NCI-H1092 treated with DMSO at 0.1 percent for 48 hours (cell line): Measurements from ENCODE around the gene ATP8B4.
"Not testable (repeated sequence)": the region's sequence is repeated elsewhere in the genome, so short reads cannot be mapped to it uniquely, and the experiment has no call there.

Experiments
- DNase-seq: peaks from one replicate; lab custom pipeline; 2025; lab: John Stamatoyannopoulos, UW

The ATP8B4 gene

GRCh38 chr15:50009634-50010033, 109.4 kb downstream of the ATP8B4 start:
- no peak for DNase-seq

- DNase-seq: peak; percentile 48
Measured at GRCh38 chr15:50003786-50004334, 115.2 kb downstream of the ATP8B4 start.

GRCh38 chr15:49991587-49991986, 127.4 kb downstream of the ATP8B4 start:
- no peak for DNase-seq

GRCh38 chr15:49990835-49991545, 128.0 kb downstream of the ATP8B4 start:
- no peak for DNase-seq

- no peak for DNase-seq
Measured at GRCh38 chr15:49989498-49989897, 129.5 kb downstream of the ATP8B4 start.

GRCh38 chr15:49988766-49989165, 130.3 kb downstream of the ATP8B4 start:
- DNase-seq: peak; percentile 1

- no peak for DNase-seq
Measured at GRCh38 chr15:49987896-49988295, 131.1 kb downstream of the ATP8B4 start.

GRCh38 chr15:49987198-49987785, 131.7 kb downstream of the ATP8B4 start:
- DNase-seq: no peak

GRCh38 chr15:49986326-49986725, 132.7 kb downstream of the ATP8B4 start:
- no peak for DNase-seq

- DNase-seq: no peak
Measured at GRCh38 chr15:49985463-49985862, 133.6 kb downstream of the ATP8B4 start.

- DNase-seq: no peak
Measured at GRCh38 chr15:49984436-49984835, 134.6 kb downstream of the ATP8B4 start.

- DNase-seq: no peak
Measured at GRCh38 chr15:49982584-49982983, 136.4 kb downstream of the ATP8B4 start.

- no peak for DNase-seq
Measured at GRCh38 chr15:49979705-49980382, 139.2 kb downstream of the ATP8B4 start.

- DNase-seq: no peak
Measured at GRCh38 chr15:49978121-49978520, 140.9 kb downstream of the ATP8B4 start.

- DNase-seq: no peak
Measured at GRCh38 chr15:49977306-49977705, 141.7 kb downstream of the ATP8B4 start.

- no peak for DNase-seq
Measured at GRCh38 chr15:49964551-49964950, 154.5 kb downstream of the ATP8B4 start.

GRCh38 chr15:49964061-49964460, 155.0 kb downstream of the ATP8B4 start:
- DNase-seq: no peak

GRCh38 chr15:49963033-49963772, 155.8 kb downstream of the ATP8B4 start:
- DNase-seq: not testable (repeated sequence)

- no peak for DNase-seq
Measured at GRCh38 chr15:49962044-49962602, 156.9 kb downstream of the ATP8B4 start.

GRCh38 chr15:49953421-49953820, 165.6 kb downstream of the ATP8B4 start:
- DNase-seq: no peak

- no peak for DNase-seq
Measured at GRCh38 chr15:49946681-49947080, 172.4 kb downstream of the ATP8B4 start.

GRCh38 chr15:49934487-49934886, 184.5 kb downstream of the ATP8B4 start:
- DNase-seq: no peak
